Activated CD4-positive, CD25-positive, alpha-beta regulatory T cell treated with anti-CD3 and anti-CD28 coated beads, Interleukin-2, amount 50 U/mL, for 16 hours (primary cell): ENCODE measurements around the gene LRSAM1.

Experiments
- DNase-seq: peaks from one replicate; pipeline ENCODE4 v3.0.0-alpha.2; 2020; ENCODE audit warnings: low read depth, low spot score

Gene LRSAM1

DNA sequence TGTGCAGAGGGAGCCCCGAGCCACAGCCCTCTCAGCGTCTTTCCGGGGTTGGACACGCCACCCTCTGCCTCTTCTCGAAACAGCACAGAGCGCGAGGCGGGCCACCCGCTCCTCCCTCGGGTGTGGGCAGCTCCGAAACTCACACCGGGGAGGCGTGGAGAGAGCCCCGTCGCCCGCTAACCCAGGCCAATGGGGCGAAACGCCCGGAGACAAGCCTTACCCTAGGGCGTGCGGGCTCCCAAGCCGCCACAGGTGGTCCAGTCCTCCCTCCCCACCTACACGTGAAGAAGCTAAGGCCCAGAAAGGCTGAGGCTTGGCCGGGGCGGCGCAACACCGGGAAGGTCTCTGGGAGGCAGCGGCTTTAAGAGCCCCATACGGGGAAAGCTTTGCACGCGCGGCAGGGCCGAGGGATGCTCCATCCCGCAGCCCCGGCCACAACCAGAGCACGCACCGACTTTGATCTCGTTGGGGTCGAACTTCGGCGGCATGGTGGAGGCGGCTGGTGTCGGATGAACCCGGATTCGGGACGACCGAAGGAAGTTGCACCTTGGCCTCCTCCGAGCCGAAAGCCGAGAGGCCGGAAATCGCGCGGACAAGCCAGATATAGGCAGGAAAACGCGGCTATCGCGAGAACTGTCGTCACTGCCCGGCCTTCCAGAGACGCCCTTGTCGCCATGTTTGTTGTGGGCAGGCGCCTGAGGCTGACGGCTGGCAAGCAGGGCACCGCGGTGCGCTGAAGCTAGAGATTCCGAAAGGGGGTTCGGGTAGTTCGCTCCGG lies at the start of gene LRSAM1, which contains the start of gene RPL12:
Gene LRSAM1 (plus strand): TSS at position 681 of the 778 bp plus-strand sequence. CDS start 3,018 bp downstream, outside the sequence.
Gene RPL12 (minus strand): TSS at position 577 of the 778 bp plus-strand sequence. CDS start 89 bp downstream, at position 488.
- DNase-seq, result peak; percentile 96

DNA sequence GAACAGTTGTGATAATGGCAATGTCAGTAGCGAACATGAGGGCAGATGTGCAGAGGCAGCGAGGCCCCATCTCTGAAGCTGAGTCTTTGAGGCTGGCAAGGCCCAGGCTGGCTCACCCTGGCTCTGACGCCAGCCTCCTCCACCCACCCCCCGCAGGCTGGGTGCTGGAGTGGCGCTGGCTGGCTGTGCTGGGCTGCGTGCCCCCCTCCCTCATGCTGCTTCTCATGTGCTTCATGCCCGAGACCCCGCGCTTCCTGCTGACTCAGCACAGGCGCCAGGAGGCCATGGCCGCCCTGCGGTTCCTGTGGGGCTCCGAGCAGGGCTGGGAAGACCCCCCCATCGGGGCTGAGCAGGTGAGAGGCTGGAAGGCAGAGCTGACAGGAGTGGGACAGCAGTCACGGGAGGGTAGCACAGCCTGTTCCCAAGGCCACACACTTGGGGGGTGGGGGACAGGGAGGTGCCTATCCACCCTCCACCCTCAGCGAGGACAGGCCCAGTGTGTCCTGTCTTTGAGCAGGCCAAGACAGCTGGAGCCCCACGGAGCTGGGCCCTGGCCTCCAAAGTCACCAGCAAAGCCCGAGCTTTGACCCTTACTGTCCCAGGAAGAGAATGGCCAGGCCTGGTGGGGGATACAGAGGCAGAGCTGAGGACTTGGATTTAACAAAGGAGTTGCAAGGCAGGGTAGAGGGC lies 48.8 kb upstream of the LRSAM1 start:
- no peak for DNase-seq

DNA sequence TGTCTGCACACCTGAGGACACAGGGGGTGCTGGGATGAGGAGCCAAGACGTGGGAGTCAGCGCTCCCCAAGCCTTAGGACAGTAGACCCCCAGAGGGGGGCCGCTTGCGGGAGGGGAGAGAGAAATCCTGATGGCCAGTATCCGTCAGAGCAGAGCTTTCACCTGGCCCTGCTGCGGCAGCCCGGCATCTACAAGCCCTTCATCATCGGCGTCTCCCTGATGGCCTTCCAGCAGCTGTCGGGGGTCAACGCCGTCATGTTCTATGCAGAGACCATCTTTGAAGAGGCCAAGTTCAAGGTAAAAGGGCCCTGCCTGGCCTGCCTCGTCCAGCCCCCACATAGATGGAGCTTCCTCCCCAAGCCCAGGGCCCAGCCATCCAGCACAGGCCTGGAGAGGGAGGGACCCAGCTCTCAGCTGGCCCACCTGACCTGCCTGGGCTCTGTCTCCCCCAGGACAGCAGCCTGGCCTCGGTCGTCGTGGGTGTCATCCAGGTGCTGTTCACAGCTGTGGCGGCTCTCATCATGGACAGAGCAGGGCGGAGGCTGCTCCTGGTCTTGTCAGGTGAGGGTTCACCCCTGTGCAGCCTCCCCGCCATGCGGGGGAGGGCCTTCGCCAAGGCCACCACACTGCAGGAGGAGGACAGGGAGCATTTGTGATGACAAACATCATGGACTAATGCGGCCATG lies 47.7 kb upstream of the LRSAM1 start:
- DNase-seq, result no peak

DNA sequence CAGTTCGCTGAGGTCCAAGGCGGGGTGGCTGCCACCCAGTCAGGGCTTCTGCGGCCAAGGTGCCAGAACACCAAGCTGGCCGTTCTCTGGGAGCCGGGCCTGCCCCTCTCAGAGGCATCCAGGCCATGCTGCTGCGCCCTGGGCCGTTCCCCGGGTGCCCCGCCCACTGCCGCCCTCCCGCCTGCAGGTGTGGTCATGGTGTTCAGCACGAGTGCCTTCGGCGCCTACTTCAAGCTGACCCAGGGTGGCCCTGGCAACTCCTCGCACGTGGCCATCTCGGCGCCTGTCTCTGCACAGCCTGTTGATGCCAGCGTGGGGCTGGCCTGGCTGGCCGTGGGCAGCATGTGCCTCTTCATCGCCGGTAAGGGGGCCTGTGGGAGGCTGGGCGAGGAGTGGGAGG lies 46.7 kb upstream of the LRSAM1 start:
- no peak for DNase-seq

DNA sequence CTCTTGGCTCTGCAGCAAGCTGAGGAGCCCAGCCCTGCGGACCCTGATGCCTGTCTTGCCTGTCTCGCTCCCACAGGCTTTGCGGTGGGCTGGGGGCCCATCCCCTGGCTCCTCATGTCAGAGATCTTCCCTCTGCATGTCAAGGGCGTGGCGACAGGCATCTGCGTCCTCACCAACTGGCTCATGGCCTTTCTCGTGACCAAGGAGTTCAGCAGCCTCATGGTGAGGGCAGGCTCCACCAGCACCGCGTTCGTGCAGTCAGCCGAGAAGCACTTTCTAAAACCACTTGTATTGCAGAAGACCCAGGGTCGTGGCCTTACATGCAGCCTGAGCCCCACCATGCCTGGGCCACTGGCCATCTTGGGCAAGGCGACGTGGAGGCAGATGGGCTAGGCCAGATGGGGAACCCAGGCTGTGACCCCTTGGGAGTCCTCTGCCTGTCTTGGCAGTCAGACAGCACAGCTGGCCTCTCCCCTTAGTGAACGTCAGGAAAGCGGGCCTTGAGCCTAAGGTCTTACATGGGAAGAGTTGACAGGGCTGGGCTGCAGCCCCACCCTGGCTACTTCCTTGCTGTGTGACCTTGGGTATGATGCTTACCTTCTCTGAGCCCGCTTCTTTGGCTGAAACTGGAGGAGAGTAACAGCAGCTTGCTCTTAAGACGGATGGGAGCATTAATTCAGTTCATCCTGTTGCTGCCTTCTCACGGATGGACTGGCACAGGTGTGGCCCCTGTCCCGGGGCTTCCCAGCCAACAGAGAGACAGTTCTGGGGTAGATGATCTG lies 45.8 kb upstream of the LRSAM1 start:
- no peak for DNase-seq

DNA sequence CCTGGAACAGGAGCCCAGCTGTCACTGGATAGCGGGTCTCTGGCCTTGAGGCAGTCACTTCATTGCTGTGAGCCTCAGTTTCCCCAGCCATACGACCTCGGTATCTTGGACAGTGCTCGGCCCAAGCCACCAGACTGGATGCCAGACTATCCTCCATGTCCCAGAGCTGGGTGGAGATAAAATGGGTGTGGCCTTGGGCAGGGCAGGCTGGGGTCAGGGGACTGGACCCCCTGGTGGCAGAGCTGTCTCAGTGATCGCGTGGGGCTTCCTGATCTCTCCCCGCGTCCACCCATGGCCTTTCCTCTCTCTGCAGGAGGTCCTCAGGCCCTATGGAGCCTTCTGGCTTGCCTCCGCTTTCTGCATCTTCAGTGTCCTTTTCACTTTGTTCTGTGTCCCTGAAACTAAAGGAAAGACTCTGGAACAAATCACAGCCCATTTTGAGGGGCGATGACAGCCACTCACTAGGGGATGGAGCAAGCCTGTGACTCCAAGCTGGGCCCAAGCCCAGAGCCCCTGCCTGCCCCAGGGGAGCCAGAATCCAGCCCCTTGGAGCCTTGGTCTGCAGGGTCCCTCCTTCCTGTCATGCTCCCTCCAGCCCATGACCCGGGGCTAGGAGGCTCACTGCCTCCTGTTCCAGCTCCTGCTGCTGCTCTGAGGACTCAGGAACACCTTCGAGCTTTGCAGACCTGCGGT lies 44.4 kb upstream of the LRSAM1 start:
- DNase-seq, result no peak

DNA sequence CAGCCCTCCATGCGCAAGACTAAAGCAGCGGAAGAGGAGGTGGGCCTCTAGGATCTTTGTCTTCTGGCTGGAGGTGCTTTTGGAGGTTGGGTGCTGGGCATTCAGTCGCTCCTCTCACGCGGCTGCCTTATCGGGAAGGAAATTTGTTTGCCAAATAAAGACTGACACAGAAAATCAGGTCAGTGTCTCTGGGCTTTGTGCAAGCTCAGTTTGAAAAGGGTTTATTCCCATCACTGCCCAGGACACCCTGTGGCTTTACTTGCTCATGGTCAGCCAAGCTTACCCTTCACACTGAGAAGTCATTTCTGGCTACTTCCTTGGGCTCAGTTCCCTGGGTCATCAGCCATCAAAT lies 43.8 kb upstream of the LRSAM1 start:
- no peak for DNase-seq

DNA sequence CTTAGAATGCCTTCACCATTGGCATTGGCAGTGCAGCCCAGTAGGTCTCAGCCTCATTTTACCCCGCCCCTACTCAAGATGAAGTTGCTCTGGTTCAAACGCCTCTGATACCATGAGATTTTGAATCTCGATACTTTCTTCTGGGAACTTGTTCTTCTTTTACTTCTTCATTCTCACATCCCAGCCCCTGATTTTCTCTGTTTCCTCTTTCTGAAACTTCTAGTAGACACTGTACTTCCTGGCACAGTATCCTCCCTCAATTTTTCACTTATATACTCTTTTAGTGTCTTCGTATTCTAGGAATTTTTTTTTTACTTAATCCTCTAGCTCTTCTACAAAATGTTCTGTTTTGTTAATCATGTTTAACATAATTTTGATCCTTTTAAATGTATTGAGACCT lies 40.2 kb upstream of the LRSAM1 start:
- DNase-seq, result no peak

DNA sequence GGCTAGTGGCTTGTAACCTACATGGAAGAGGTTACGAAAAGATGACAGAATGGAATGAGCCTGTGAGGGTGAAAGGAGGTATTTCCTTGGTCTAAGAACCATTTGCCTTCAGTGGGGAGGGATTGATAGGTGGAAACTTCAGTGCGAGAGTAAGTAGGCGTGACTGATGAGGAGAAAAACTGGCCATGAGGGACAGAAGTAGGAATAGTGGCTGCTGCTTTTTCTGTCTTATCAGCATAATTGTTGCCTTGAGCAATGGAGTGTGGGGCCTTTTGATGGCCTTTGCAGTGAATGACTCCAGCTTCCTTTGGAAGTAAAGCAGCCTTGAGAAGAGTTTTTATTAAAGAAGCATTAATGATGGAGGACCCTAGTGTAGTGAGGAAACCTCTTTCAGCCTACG lies 36.2 kb upstream of the LRSAM1 start:
- no peak for DNase-seq

DNA sequence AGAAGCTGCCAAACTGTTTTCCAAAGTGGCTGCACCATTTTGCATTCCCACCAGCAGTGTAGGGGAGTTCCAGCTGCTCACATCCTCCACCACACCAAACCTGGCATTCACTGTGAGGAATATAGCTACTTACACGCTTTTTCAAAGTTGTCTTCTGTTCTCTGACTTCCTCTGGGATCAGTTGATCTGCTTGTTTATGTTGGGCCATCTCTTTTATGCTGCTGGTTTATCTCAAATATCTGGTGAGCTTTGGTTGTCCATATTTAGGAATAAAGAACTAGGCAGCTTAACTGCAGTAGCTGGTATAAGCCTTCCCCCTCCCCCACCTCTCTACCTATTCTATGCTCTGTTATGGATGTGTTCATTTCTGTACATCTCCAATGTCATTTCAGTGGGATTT lies 35.7 kb upstream of the LRSAM1 start:
- no peak for DNase-seq

DNA sequence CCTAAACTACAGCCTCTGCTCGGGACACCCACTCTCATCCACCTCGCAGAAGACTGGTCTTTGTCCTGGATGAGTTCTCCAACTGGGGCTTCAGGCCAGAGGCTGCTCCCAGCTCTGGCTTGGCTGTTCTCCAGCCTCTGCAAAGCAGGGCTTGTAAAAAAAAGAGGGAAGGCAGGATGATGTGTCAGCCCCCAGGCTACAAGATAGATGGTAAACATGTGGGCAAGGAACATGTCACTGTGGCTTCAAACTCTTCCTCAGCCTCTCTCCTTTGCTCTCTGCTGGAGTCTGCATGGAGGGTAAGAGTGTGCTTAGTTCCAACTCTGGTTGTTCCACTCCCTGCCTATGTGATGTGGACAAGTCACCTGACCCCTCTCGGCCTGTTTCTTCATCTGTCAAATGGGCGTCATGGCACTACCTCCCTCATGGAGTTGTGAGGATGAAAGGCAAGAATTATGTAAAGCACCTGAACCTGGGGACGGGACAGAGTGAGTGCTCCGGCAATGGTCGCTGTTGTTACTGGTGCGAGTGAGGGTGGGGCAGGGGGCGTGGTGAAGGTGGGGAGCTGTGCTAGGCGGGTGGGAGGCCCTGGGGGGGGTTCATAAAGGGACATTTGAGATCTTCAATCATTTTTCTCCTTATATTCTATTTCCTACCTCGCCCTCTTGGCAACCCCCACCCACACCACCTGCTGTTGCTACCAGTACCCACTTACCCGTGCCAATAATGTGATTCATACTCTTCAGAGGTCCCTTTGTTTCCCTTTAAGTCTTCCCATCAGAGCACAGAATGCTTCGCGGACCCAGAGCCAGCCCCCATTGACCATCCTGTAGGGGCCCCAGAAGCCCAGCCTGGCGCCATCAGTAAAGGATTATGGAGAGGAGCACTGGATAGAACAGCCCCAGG lies 33.9 kb upstream of the LRSAM1 start:
- no peak for DNase-seq

DNA sequence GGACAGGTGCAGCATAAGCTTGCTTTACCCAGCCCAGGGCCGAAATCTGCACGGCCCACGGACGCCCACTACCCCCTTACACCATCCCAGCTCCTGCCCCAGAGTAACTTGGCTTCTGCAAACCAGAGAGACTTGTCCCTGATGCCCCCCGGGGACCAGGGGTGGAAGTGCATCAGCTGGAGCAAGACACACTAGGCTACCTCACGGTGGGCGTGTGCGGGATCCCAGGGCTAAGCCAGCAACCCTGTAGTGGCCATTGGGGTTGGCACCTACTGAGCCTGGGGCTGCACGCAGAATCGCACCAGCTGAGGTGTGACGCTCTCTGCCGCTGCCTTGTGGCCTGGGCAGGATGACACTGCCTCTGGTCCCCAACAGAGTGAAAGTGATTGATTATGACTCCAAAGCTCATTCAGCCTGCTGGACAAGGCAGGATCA lies 33.3 kb upstream of the LRSAM1 start:
- DNase-seq, result no peak

DNA sequence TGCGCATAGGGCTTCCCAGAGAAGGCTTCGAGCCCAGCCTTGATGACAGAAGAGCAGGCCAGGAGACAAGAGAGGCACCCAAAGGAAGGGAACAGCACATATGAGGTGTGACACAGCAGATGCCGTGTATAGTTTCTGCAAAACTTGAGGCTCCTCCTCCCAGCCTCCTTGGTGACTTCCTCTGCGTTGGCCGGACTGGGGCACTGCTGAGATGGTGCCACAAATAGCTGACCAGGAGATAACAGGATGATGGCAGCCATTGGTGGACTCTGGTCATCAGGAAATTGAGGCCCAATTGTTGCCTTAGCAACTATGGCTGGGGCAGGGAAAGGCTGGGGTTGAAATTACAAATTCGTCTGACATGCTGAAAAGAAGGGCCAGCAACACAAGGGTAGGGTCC lies 32.0 kb upstream of the LRSAM1 start:
- no peak for DNase-seq

DNA sequence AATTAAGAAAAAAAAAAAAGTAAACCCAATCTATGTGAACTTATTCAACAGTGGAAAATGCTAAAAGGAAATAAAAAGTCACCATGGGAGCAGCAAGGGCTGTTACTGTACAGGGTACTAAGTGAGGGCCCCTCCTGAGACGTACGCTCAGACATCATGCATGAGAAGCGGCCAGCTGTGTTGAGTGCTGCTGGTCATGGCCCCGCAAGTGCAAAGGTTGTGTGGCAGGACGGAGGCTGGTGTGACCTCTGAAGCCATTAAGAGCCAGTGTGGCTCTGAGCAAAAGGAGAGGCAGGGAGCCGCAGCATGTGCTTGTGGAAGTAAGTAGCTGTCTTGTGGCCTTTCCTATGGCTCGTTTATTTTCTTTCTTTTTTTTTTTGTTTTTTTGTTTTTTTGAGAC lies 30.3 kb upstream of the LRSAM1 start:
- no peak for DNase-seq

DNA sequence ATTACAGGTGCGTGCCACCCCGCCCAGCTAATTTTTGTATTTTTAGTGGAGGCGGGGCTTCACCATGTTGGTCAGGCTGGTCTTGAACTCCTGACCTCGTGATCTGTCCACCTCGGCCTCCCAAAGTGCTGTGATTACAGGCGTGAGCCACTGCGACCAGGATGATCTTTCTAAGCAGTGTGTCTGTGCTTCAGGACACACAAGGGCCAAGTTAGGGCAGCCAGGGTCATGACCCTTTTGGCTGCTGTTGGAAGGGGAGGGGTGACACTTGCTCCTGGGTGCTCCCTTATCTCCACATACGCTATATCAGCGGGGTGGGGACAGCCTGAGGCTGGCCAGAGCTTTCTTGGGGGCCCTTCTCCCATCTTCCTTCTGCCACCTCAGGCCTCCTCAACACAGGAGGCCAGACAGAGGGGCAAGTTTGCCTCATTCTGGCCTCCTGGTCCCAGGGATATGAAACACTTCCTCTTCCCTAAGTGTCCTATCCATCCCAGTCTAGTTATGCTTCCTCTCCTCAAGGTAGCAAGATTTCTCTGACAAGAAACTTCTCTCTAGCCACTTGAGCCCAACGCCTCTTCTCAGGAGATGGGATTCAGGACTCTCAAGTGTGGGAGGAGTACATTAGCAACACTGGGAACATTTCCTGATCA lies 29.1 kb upstream of the LRSAM1 start:
- DNase-seq, result no peak

DNA sequence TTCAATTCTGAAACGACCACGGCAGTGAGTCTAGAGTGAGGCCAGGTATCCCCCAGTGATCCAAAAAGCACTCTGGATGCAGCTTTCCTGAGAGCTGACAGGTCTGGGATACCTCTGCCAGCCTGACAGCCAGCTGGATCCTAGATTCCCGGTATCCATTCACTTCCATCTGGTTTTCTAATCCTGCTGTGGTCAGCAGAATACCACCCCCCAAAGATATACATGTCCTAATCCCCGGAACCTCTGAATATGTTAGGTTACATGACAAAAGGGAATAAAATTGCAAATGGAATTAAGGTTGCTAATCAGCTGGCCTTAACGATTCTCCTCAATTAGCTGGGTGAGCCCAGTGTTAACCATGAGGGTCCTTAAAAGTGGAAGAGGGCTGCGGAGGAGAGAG lies 28.5 kb upstream of the LRSAM1 start:
- no peak for DNase-seq

DNA sequence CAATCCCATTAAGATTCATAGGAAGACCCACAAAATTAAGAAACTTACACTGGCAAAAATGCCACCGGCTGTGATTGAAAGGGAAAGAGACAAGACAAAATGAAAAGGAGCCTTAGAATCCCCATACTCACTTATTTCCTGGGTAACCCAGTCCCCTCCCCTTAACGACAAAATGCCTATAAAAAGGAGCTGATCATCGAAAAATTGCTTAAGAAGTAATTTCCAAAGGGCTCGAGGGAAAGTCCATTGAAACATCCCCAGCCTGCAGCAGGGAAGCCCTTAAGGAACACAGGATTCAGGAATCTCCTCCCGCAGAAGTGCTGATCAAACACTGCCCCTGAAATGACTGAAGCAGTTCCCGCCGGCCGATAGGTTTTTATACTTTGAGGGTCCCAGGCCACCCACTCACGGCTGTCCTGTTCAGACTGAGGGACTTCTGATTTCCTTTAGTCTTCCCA lies 27.8 kb upstream of the LRSAM1 start:
- no peak for DNase-seq

DNA sequence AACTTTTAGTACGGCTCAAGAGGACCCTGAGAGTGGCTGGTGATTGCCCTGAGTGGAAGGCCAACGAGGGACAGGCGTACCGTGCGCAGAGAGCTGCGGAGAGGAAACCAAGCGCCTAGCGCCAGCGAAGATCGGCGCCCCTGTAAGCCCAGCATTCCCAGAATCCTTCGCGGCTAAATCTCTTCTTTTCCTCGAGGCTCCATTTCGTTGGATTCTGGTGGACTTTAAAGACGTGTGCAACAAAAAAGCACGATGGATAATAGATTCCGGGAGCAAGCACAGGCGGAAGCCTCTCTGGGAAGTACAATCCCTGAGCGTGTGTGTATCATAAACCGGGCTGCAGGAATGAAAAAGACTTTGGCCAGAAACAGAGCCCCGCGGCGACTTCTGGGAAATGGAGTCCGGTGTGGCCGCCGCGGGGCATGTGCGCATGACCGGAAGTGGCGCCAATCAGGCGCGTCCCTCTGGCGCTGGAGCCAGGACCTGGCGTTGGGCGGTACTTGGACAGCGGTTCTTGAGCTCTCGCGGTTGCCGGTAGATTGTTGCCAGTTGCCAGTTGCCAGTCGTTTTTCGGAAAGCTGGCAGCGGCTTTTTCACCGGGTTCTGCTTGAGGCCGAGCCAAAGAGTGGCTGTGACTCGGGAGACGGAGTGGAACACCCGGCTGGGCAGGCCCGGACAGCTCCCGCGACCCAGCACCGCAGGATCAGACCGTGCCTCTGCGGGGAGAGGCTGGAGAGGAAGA lies 27.2 kb upstream of the LRSAM1 start, which contains the start of gene ZNF79:
Gene ZNF79 (plus strand): TSS at position 449 of the 742 bp plus-strand sequence. CDS start 406 bp downstream, outside the sequence.
- peak; percentile 77 for DNase-seq

DNA sequence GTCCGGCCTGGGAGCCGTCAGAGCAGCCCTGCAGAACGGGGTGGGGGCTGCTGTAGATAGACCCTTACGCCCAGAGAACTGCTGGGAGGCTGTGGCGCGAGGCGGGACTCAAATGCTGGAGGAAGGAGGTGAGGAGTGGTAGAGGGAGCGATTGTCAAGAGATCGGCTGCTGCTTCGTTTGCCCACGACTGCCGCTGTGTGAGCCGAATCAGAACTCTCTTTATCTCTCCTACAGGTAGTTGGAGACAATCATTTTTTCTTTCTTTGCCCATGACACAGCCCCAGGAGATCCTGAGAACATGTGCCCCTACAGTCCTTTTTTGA lies 26.7 kb upstream of the LRSAM1 start:
- DNase-seq, result no peak
